Right lobe of liver (tissue), 6 donors: ENCODE measurements around the gene CYP3A5. TPM values are rescaled to one million over a fixed set of nuclear protein-coding genes. Genes with fewer than 3 reads are reported as not detected.
"Not testable (repeated sequence)": the region's sequence is repeated elsewhere in the genome, so short reads cannot be mapped to it uniquely, and the experiment has no call there.

ENCODE experiments used
- ATAC-seq, 4 donors: fragments of 200-7000 bp; cut with Tn5 transposase; one replicate each; pipeline ENCODE4 v1.9.1; 2020; ENCODE audit warnings: mild to moderate bottlenecking in 4 of 4, moderate library complexity in 4 of 4
- DNase-seq, 3 donors: peaks; one replicate each; pipeline ENCODE4 v3.0.0-alpha.2; 2020
- H3K27ac ChIP-seq, 3 donors: fragments of 200-600 bp; one replicate each; pipeline ENCODE4 v1.8.0; 2022
- H3K27me3 ChIP-seq, 2 donors: fragments of 200-600 bp; one replicate each; pipeline ENCODE4 v1.8.0; 2022
- H3K36me3 ChIP-seq, 4 donors: fragments of 200-600 bp; sonication (generic) in 1 of 4; one replicate each; pipeline versions ENCODE4 v1.5.1 to v1.8.0; 2017 to 2022; ENCODE audit warnings: control low read depth in 1 of 4
- H3K4me1 ChIP-seq, 4 donors: fragments of 200-600 bp; sonication (generic) in 1 of 4; one replicate each; pipeline versions ENCODE4 v1.5.1 to v1.8.0; 2017 to 2022; ENCODE audit warnings: control low read depth in 1 of 4
- H3K4me3 ChIP-seq, 3 donors: fragments of 200-600 bp; one replicate each; pipeline ENCODE4 v1.8.0; 2022
- H3K9me3 ChIP-seq, 4 donors: fragments of 200-600 bp; sonication (generic) in 1 of 4; one replicate each; pipeline versions ENCODE4 v1.5.1 to v1.8.0; 2017 to 2022; ENCODE audit warnings: control low read depth in 1 of 4
- CTCF ChIP-seq, 4 donors: fragments of 200-600 bp in 3 of 4; fragments of 450-650 bp in 1 of 4; IDR thresholded peaks; one replicate each; pipeline versions ENCODE4 v1.5.1 to v1.8.0; 2016 to 2022; ENCODE audit warnings: antibody characterized with exemption in 4 of 4, mild to moderate bottlenecking in 2 of 4
- POLR2A ChIP-seq: fragments of 450-650 bp; IDR thresholded peaks from one replicate; pipeline ENCODE4 v1.6.1; 2017; ENCODE audit warnings: antibody characterized with exemption, mild to moderate bottlenecking
- whole genome bisulfite sequencing: methylation state at CpG from one replicate; pipeline ENCODE4 v1.1.6; 2018; ENCODE audit warnings: low coverage, low lambda C conversion rate; ENCODE audit not compliant: insufficient coverage; ENCODE audit errors: missing lambda C conversion rate; 5-methylcytosine and 5-hydroxymethylcytosine counted together
- intact Hi-C, 2 donors: fragments of 100-400 bp; cut with DNase I; formaldehyde crosslinking; loops; one replicate each; pipeline versions ENCODE4 v1.11.2 to v1.14.1; 2022
- total RNA-seq, 6 experiments: library from RNA; depleted of rRNA in 2 of 6; stranded (reverse); fragments of >200 nt in 2 of 6; fragmentation: NEBNext Ultra II Directional in 3 of 6; extraction: Animal tissue kit (Norgen Biotek cat#: 25700) in 3 of 6; gene quantifications; one replicate each; pipeline versions ENCODE4 v1.1.0 to v1.2.4, GENCODE V29; 2016 to 2023
- donor health status: DM: no; HTN: yes; CAD: no.
- donor health status: DM: no; HTN: no; CAD: no.
- donor health status: DM: no; HTN: no; CAD: no.
- donor health status: DM: no; HTN: yes; CAD: no.
- donor health status: DM: no; HTN: yes; CAD: no.

The CYP3A5 gene
- total RNA-seq, 6 experiments from 2014 or later: 307 to 774 (median 646) TPM

- no peak overlapping the region for H3K27ac ChIP-seq
- H3K4me1 ChIP-seq: peaks cover 0 to 6% (median 0%) of the 10 kb centered on the region in 4 donors
- intact Hi-C loops: no loop called here
- H3K36me3 ChIP-seq: peaks cover 0 to 3% (median 0%) of the 10 kb centered on the region in 4 donors
- TF ChIP-seq POLR2A: no peak
- TF ChIP-seq CTCF (IDR thresholded peaks at IDR 0.05): no peak
- H3K27me3 ChIP-seq: no peaks in the 10 kb centered on the region
- H3K9me3 ChIP-seq: no peaks in the 10 kb centered on the region
- WGBS: 98% methylated on average over 10 of the region's 23 CpGs
- no peak overlapping the region for H3K4me3 ChIP-seq
- ATAC-seq (no peak), DNase-seq (no peak)
Measured at GRCh38 chr7:99638731-99639130, 41.1 kb downstream of the CYP3A5 start.

DNA sequence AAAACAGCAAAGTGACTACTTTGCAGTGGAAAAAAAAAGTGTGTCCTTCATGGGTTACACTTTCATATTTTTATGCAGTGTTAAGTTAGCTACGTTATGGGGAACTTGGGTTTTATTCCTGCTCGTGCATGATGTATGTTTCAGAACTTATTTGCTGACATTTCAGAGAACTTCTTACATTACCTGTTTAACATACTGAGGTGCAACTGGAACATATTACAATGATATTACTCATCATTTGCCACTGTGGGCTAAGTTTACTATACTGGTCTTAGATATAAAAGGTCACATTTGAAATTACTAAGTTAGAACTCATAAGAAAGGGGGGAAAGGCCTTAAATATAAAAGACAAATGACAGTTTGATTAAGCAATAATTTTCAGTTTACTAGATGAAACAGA is 42.4 kb downstream of the CYP3A5 start:
- WGBS: 74% methylated on average over 2 of the region's 2 CpGs
- H3K27ac ChIP-seq, DNase-seq, H3K9me3 ChIP-seq, H3K4me1 ChIP-seq, intact Hi-C loops, H3K27me3 ChIP-seq, ATAC-seq, H3K36me3 ChIP-seq, H3K4me3 ChIP-seq: not testable (repeated sequence)

DNA sequence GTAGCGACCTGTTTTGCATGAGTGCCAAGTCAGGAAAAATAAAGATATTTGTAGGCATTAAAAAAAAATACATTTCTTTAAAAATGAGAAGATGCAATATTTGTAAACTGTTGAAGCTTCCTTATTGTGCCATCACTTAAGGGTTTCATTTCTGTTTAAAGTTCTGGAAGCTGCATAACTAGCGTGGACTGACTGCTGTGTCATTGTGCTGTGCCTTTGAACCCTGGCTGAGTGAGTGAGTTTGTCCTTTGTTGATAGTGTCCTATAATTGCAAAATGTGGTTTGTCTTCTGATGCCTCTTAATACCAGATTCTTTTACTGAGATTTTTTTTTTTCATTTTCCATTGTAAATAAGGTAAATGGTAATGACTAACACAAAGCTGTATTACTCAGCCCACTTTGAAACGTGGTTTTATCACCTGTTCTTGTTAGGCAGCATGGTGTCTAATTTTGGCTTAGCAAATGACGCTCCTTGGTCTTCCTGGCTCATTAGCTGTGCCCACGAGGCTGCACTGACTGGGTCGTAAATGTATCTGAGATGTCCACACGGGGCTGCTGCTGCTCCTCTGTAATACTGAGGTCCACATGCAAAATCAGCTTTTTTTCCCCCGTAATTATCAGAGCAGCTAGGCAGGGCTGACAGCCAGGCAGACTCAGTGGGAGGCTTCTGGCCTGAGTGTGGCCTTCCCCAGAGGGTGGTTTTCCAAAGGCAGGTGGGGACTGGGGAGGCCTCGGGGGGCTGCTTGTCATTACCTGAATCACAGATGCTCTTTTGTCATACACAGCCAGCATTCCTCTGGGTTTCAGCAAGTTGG is 48.3 kb downstream of the CYP3A5 start:
- H3K27ac ChIP-seq: peak overlapping the region in 1 of 3 donors; percentile 33
- WGBS: 54% methylated on average over 8 of the region's 9 CpGs

GRCh38 chr7:99629643-99630042 is 50.2 kb downstream of the CYP3A5 start:
- no peak overlapping the region for H3K27ac ChIP-seq
- no peak for TF ChIP-seq POLR2A
- no peak for TF ChIP-seq CTCF (IDR thresholded peaks at IDR 0.05)
- no peaks in the 10 kb centered on the region for H3K9me3 ChIP-seq
- 100% methylated on average over 3 of the region's 20 CpGs for WGBS
- peaks cover 0 to 20% (median 0%) of the 10 kb centered on the region in 4 donors for H3K4me1 ChIP-seq
- intact Hi-C loops: no loop called here
- ATAC-seq (no peak), DNase-seq (no peak)
- H3K36me3 ChIP-seq: peaks cover 0 to 55% (median 24%) of the 10 kb centered on the region in 4 donors
- no peak overlapping the region for H3K4me3 ChIP-seq
- H3K27me3 ChIP-seq: no peaks in the 10 kb centered on the region

More for the DNA sequence above, 48.3 kb downstream of the CYP3A5 start:
- peaks cover 0 to 39% (median 14%) of the 10 kb centered on the region in 4 donors for H3K36me3 ChIP-seq
- ATAC-seq (peak; percentile 52 to 86 (median 60)), DNase-seq (no peak)
- TF ChIP-seq CTCF (IDR thresholded peaks at IDR 0.05) (peak in 2 of 4 donors; percentile 12 to 20), POLR2A (no peak)
- no peaks in the 10 kb centered on the region for H3K9me3 ChIP-seq
- H3K4me1 ChIP-seq: peaks cover 0 to 22% (median 0%) of the 10 kb centered on the region in 4 donors
- H3K27me3 ChIP-seq: no peaks in the 10 kb centered on the region
- H3K4me3 ChIP-seq: no peak overlapping the region
- intact Hi-C loops: no loop called here
